ENCODE results near the gene DOCK6.

The DOCK6 gene

GRCh38 chr19:11192957-11193939 lies 69.1 kb downstream of the DOCK6 start:
- H3K4me2 ChIP-seq (ENCODE audit: insufficient read depth, low read length, poor library complexity, severe bottlenecking): no peak overlapping the region
- H2BK120ac ChIP-seq (ENCODE audit: low read depth, low read length): no peak overlapping the region
- DNase-seq (ENCODE audit: low spot score): no peak
- H3K14ac ChIP-seq (ENCODE audit: low read length): peak overlapping the region; percentile 56
- H3K27me3 ChIP-seq (ENCODE audit: control insufficient read depth in 3 of 3, insufficient read depth in 3 of 3, low read depth in 1 of 3, low read length in 3 of 3): no peaks in the 10 kb centered on the region
- no peak overlapping the region for H2AFZ ChIP-seq (ENCODE audit: low read length)
- no peak overlapping the region for H2BK15ac ChIP-seq (ENCODE audit: low read length)
- H2BK12ac ChIP-seq (ENCODE audit: low read length): peak overlapping the region; percentile 10
- no peaks in the 10 kb centered on the region for H3K9me3 ChIP-seq (replicated peaks in 1 of 2; ENCODE audit: control insufficient read depth in 2 of 2, insufficient read depth in 1 of 2, low read depth in 1 of 2, low read length in 2 of 2)
- H3K36me3 ChIP-seq (replicated peaks in 1 of 2; ENCODE audit: control insufficient read depth in 2 of 2, insufficient read depth in 2 of 2, low read length in 2 of 2): peaks cover 3 to 43% of the 10 kb centered on the region in 2 donors
- no peak overlapping the region for H2BK5ac ChIP-seq (ENCODE audit: low read length)
- no peak overlapping the region for H3K23ac ChIP-seq (ENCODE audit: low read depth, low read length, poor library complexity)
- H3K4ac ChIP-seq (ENCODE audit: low read length): no peak overlapping the region
- no peaks in the 10 kb centered on the region for H3K79me1 ChIP-seq (ENCODE audit: low read depth, low read length)
- no peak overlapping the region for H3K27ac ChIP-seq (replicated peaks; ENCODE audit: low read length)
- no peak overlapping the region for H3K4me3 ChIP-seq (ENCODE audit: low read length in 2 of 2)
- peak overlapping the region; percentile 92 for H4K8ac ChIP-seq (ENCODE audit: low read depth, low read length)
- peaks cover 4 to 7% of the 10 kb centered on the region in 2 donors for H3K4me1 ChIP-seq (ENCODE audit: control insufficient read depth in 2 of 2, insufficient read depth in 1 of 2, low read depth in 1 of 2, low read length in 2 of 2)
- H3K9ac ChIP-seq (ENCODE audit: low read depth, low read length, poor library complexity): no peak overlapping the region
- no peak overlapping the region for H3K18ac ChIP-seq (ENCODE audit: low read length)
- peak overlapping the region; percentile 56 for H2AK5ac ChIP-seq (ENCODE audit: low read depth, low read length)
- no CpG with 5 or more reads among the region's 68 CpGs for WGBS, 2 donors (ENCODE audit: extremely low coverage in 2 of 2, insufficient read length in 2 of 2, insufficient replicate concordance in 1 of 2)
- H4K91ac ChIP-seq (ENCODE audit: low read depth, low read length, poor library complexity): no peak overlapping the region

GRCh38 chr19:11191934-11192333 lies 70.4 kb downstream of the DOCK6 start:
- no peak overlapping the region for H2BK12ac ChIP-seq (ENCODE audit: low read length)
- no peak overlapping the region for H2AK5ac ChIP-seq (ENCODE audit: low read depth, low read length)
- no peak overlapping the region for H2BK120ac ChIP-seq (ENCODE audit: low read depth, low read length)
- no peak overlapping the region for H3K4ac ChIP-seq (ENCODE audit: low read length)
- no peak overlapping the region for H3K4me2 ChIP-seq (ENCODE audit: insufficient read depth, low read length, poor library complexity, severe bottlenecking)
- H2AFZ ChIP-seq (ENCODE audit: low read length): no peak overlapping the region
- DNase-seq (ENCODE audit: low spot score): no peak
- no peak overlapping the region for H2BK15ac ChIP-seq (ENCODE audit: low read length)
- no peaks in the 10 kb centered on the region for H3K9me3 ChIP-seq (replicated peaks in 1 of 2; ENCODE audit: control insufficient read depth in 2 of 2, insufficient read depth in 1 of 2, low read depth in 1 of 2, low read length in 2 of 2)
- no peak overlapping the region for H3K14ac ChIP-seq (ENCODE audit: low read length)
- H3K23ac ChIP-seq (ENCODE audit: low read depth, low read length, poor library complexity): no peak overlapping the region
- H3K4me3 ChIP-seq (ENCODE audit: low read length in 2 of 2): no peak overlapping the region
- no peak overlapping the region for H3K9ac ChIP-seq (ENCODE audit: low read depth, low read length, poor library complexity)
- no CpG with 5 or more reads among the region's 5 CpGs for WGBS, 2 donors (ENCODE audit: extremely low coverage in 2 of 2, insufficient read length in 2 of 2, insufficient replicate concordance in 1 of 2)
- no peaks in the 10 kb centered on the region for H3K27me3 ChIP-seq (ENCODE audit: control insufficient read depth in 3 of 3, insufficient read depth in 3 of 3, low read depth in 1 of 3, low read length in 3 of 3)
- no peaks in the 10 kb centered on the region for H3K79me1 ChIP-seq (ENCODE audit: low read depth, low read length)
- no peak overlapping the region for H4K91ac ChIP-seq (ENCODE audit: low read depth, low read length, poor library complexity)
- H3K27ac ChIP-seq (replicated peaks; ENCODE audit: low read length): no peak overlapping the region
- H3K36me3 ChIP-seq (replicated peaks in 1 of 2; ENCODE audit: control insufficient read depth in 2 of 2, insufficient read depth in 2 of 2, low read length in 2 of 2): peaks cover 3 to 49% of the 10 kb centered on the region in 2 donors
- H4K8ac ChIP-seq (ENCODE audit: low read depth, low read length): no peak overlapping the region
- H3K4me1 ChIP-seq (ENCODE audit: control insufficient read depth in 2 of 2, insufficient read depth in 1 of 2, low read depth in 1 of 2, low read length in 2 of 2): peaks cover 2 to 7% of the 10 kb centered on the region in 2 donors
- H2BK5ac ChIP-seq (ENCODE audit: low read length): no peak overlapping the region
- no peak overlapping the region for H3K18ac ChIP-seq (ENCODE audit: low read length)

GRCh38 chr19:11191273-11191755 lies 71.0 kb downstream of the DOCK6 start:
- no peak for DNase-seq (ENCODE audit: low spot score)
- H4K8ac ChIP-seq (ENCODE audit: low read depth, low read length): no peak overlapping the region

GRCh38 chr19:11190501-11190900 lies 71.8 kb downstream of the DOCK6 start:
- Histone ChIP-seq H2AFZ (ENCODE audit: low read length) (no peak overlapping the region), H3K4ac (ENCODE audit: low read length) (no peak overlapping the region), H3K79me1 (ENCODE audit: low read depth, low read length) (no peaks in the 10 kb centered on the region), H3K9me3 (replicated peaks in 1 of 2; ENCODE audit: control insufficient read depth in 2 of 2, insufficient read depth in 1 of 2, low read depth in 1 of 2, low read length in 2 of 2) (no peaks in the 10 kb centered on the region), H3K4me2 (ENCODE audit: insufficient read depth, low read length, poor library complexity, severe bottlenecking) (no peak overlapping the region), H3K27ac (replicated peaks; ENCODE audit: low read length) (no peak overlapping the region), H2BK12ac (ENCODE audit: low read length) (no peak overlapping the region), H2BK15ac (ENCODE audit: low read length) (no peak overlapping the region), H3K4me3 (ENCODE audit: low read length in 2 of 2) (no peak overlapping the region), H3K36me3 (replicated peaks in 1 of 2; ENCODE audit: control insufficient read depth in 2 of 2, insufficient read depth in 2 of 2, low read length in 2 of 2) (peaks cover 3 to 53% of the 10 kb centered on the region in 2 donors), H3K14ac (ENCODE audit: low read length) (no peak overlapping the region), H2BK5ac (ENCODE audit: low read length) (no peak overlapping the region), H2BK120ac (ENCODE audit: low read depth, low read length) (no peak overlapping the region), H2AK5ac (ENCODE audit: low read depth, low read length) (no peak overlapping the region), H3K27me3 (ENCODE audit: control insufficient read depth in 3 of 3, insufficient read depth in 3 of 3, low read depth in 1 of 3, low read length in 3 of 3) (no peaks in the 10 kb centered on the region), H4K91ac (ENCODE audit: low read depth, low read length, poor library complexity) (no peak overlapping the region), H4K8ac (ENCODE audit: low read depth, low read length) (no peak overlapping the region), H3K9ac (ENCODE audit: low read depth, low read length, poor library complexity) (no peak overlapping the region), H3K18ac (ENCODE audit: low read length) (no peak overlapping the region), H3K4me1 (ENCODE audit: control insufficient read depth in 2 of 2, insufficient read depth in 1 of 2, low read depth in 1 of 2, low read length in 2 of 2) (peaks cover 0 to 5% of the 10 kb centered on the region in 2 donors), H3K23ac (ENCODE audit: low read depth, low read length, poor library complexity) (no peak overlapping the region)
- no CpG with 5 or more reads among the region's 8 CpGs for WGBS, 2 donors (ENCODE audit: extremely low coverage in 2 of 2, insufficient read length in 2 of 2, insufficient replicate concordance in 1 of 2)
- DNase-seq (ENCODE audit: low spot score): no peak

More at GRCh38 chr19:11191273-11191755, 71.0 kb downstream of the DOCK6 start:
- H4K91ac ChIP-seq (ENCODE audit: low read depth, low read length, poor library complexity): no peak overlapping the region
- no peaks in the 10 kb centered on the region for H3K27me3 ChIP-seq (ENCODE audit: control insufficient read depth in 3 of 3, insufficient read depth in 3 of 3, low read depth in 1 of 3, low read length in 3 of 3)
- no peak overlapping the region for H3K18ac ChIP-seq (ENCODE audit: low read length)
- H3K4ac ChIP-seq (ENCODE audit: low read length): no peak overlapping the region
- H2BK12ac ChIP-seq (ENCODE audit: low read length): no peak overlapping the region
- no peak overlapping the region for H2AK5ac ChIP-seq (ENCODE audit: low read depth, low read length)
- H3K4me1 ChIP-seq (ENCODE audit: control insufficient read depth in 2 of 2, insufficient read depth in 1 of 2, low read depth in 1 of 2, low read length in 2 of 2): peaks cover 0 to 7% of the 10 kb centered on the region in 2 donors
- WGBS, 2 donors (ENCODE audit: extremely low coverage in 2 of 2, insufficient read length in 2 of 2, insufficient replicate concordance in 1 of 2): no CpG with 5 or more reads among the region's 8 CpGs
- no peak overlapping the region for H3K4me3 ChIP-seq (ENCODE audit: low read length in 2 of 2)
- no peaks in the 10 kb centered on the region for H3K79me1 ChIP-seq (ENCODE audit: low read depth, low read length)
- H3K9me3 ChIP-seq (replicated peaks in 1 of 2; ENCODE audit: control insufficient read depth in 2 of 2, insufficient read depth in 1 of 2, low read depth in 1 of 2, low read length in 2 of 2): no peaks in the 10 kb centered on the region
- H2BK5ac ChIP-seq (ENCODE audit: low read length): no peak overlapping the region
- H3K9ac ChIP-seq (ENCODE audit: low read depth, low read length, poor library complexity): no peak overlapping the region
- H2AFZ ChIP-seq (ENCODE audit: low read length): no peak overlapping the region
- H2BK15ac ChIP-seq (ENCODE audit: low read length): no peak overlapping the region
- H3K23ac ChIP-seq (ENCODE audit: low read depth, low read length, poor library complexity): no peak overlapping the region
- no peak overlapping the region for H3K14ac ChIP-seq (ENCODE audit: low read length)
- no peak overlapping the region for H3K4me2 ChIP-seq (ENCODE audit: insufficient read depth, low read length, poor library complexity, severe bottlenecking)
- peaks cover 3 to 55% of the 10 kb centered on the region in 2 donors for H3K36me3 ChIP-seq (replicated peaks in 1 of 2; ENCODE audit: control insufficient read depth in 2 of 2, insufficient read depth in 2 of 2, low read length in 2 of 2)
- H3K27ac ChIP-seq (replicated peaks; ENCODE audit: low read length): no peak overlapping the region
- H2BK120ac ChIP-seq (ENCODE audit: low read depth, low read length): no peak overlapping the region

Measured in neuronal stem cell (in vitro differentiated cells).